Testis (tissue), 3 donors: Measurements from ENCODE around the gene CORO7. TPM values are rescaled to one million over a fixed set of nuclear protein-coding genes. Genes with fewer than 3 reads are reported as not detected.

Experiments
- DNase-seq: peaks from one replicate; pipeline ENCODE4 v3.0.0-alpha.2; 2019
- H3K27ac ChIP-seq, 2 donors: fragments of 200-600 bp; sonication (generic); one replicate each; pipeline ENCODE4 v1.5.1; 2019
- H3K27me3 ChIP-seq: fragments of 200-600 bp; sonication (generic); one replicate; pipeline ENCODE4 v1.5.1; 2019
- H3K36me3 ChIP-seq: fragments of 200-600 bp; sonication (generic); one replicate; pipeline ENCODE4 v1.5.1; 2017; ENCODE audit warnings: low read depth; ENCODE audit errors: missing control alignments
- H3K4me1 ChIP-seq: fragments of 200-600 bp; sonication (generic); one replicate; pipeline ENCODE4 v1.5.1; 2019
- H3K4me3 ChIP-seq, 2 donors: fragments of 200-600 bp; sonication (generic); one replicate each; pipeline ENCODE4 v1.5.1; 2017 to 2019
- H3K9me3 ChIP-seq: fragments of 200-600 bp; sonication (generic); one replicate; pipeline ENCODE4 v1.5.1; 2017
- POLR2A ChIP-seq: fragments of 450-650 bp; IDR thresholded peaks from one replicate; pipeline ENCODE4 v1.6.1; 2017; ENCODE audit warnings: antibody characterized with exemption, mild to moderate bottlenecking, moderate library complexity
- WGBS, 2 donors: methylation state at CpG; one replicate each; pipeline ENCODE4 v1.1.5; 2018; 5-methylcytosine and 5-hydroxymethylcytosine counted together
- intact Hi-C: fragments of 100-400 bp; cut with DNase I; formaldehyde crosslinking; loops from one replicate; pipeline ENCODE4 v1.15.1; 2023; ENCODE audit warnings: low total_unique reads
- polyA plus RNA-seq: library from polyadenylated mRNA; stranded (reverse); fragments of 350-450 nt; fragmentation: Illumina TruSeq; extraction: RNeasy Lipid Tissue Mini Kit (QIAGEN cat#74804); gene quantifications from one replicate; pipeline ENCODE4 v1.2.3, GENCODE V29; 2014; ENCODE audit warnings: low read depth, low replicate concordance; ENCODE audit not compliant: insufficient read depth
- total RNA-seq, 2 donors: library from RNA; depleted of rRNA; stranded (reverse); fragments of >200 nt; gene quantifications; one replicate each; pipeline ENCODE4 v1.2.3, GENCODE V29; 2016
- TF ChIP-seq, protein P1 (sequence below), 3 experiments: fragments of 450-650 bp in 2 of 3; fragments of 200-600 bp in 1 of 3; sonication (generic) in 1 of 3; IDR thresholded peaks; one replicate each; pipeline ENCODE4 v1.5.1; 2016 to 2019; ENCODE audit warnings: antibody characterized with exemption in 3 of 3, mild to moderate bottlenecking in 2 of 3, moderate library complexity in 1 of 3

CORO7 gene
- total and polyA plus RNA-seq, 3 donors from 2014 or later = 71.5 to 147 (median 126) TPM

DNA sequence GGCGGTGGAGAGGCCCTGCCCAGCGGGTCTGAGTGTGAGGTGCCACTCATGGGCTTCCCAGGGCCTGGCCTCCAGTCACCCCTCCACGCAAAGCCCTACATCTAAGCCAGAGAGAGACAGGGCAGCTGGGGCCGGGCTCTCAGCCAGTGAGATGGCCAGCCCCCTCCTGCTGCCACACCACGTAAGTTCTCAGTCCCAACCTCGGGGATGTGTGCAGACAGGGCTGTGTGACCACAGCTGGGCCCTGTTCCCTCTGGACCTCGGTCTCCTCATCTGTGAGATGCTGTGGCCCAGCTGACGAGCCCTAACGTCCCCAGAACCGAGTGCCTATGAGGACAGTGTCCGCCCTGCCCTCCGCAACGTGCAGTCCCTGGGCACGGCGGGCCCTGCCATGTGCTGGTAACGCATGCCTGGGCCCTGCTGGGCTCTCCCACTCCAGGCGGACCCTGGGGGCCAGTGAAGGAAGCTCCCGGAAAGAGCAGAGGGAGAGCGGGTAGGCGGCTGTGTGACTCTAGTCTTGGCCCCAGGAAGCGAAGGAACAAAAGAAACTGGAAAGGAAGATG, 33.5 kb downstream of the CORO7 start:
- 81 to 93% methylated on average over 21 of the region's 21 CpGs for WGBS, 2 donors
- H3K4me1 ChIP-seq = peaks cover 43% of the 10 kb centered on the region
- DNase-seq = no peak
- intact Hi-C loops = no loop called here
- H3K9me3 ChIP-seq = no peaks in the 10 kb centered on the region
- H3K27ac ChIP-seq = no peak overlapping the region
- no peak for TF ChIP-seq POLR2A
- TF ChIP-seq, protein P1, sequence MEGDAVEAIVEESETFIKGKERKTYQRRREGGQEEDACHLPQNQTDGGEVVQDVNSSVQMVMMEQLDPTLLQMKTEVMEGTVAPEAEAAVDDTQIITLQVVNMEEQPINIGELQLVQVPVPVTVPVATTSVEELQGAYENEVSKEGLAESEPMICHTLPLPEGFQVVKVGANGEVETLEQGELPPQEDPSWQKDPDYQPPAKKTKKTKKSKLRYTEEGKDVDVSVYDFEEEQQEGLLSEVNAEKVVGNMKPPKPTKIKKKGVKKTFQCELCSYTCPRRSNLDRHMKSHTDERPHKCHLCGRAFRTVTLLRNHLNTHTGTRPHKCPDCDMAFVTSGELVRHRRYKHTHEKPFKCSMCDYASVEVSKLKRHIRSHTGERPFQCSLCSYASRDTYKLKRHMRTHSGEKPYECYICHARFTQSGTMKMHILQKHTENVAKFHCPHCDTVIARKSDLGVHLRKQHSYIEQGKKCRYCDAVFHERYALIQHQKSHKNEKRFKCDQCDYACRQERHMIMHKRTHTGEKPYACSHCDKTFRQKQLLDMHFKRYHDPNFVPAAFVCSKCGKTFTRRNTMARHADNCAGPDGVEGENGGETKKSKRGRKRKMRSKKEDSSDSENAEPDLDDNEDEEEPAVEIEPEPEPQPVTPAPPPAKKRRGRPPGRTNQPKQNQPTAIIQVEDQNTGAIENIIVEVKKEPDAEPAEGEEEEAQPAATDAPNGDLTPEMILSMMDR (IDR thresholded peaks at IDR 0.05) = no peak
- no peaks in the 10 kb centered on the region for H3K27me3 ChIP-seq
- H3K36me3 ChIP-seq = no peaks in the 10 kb centered on the region
- no peak overlapping the region for H3K4me3 ChIP-seq

DNA sequence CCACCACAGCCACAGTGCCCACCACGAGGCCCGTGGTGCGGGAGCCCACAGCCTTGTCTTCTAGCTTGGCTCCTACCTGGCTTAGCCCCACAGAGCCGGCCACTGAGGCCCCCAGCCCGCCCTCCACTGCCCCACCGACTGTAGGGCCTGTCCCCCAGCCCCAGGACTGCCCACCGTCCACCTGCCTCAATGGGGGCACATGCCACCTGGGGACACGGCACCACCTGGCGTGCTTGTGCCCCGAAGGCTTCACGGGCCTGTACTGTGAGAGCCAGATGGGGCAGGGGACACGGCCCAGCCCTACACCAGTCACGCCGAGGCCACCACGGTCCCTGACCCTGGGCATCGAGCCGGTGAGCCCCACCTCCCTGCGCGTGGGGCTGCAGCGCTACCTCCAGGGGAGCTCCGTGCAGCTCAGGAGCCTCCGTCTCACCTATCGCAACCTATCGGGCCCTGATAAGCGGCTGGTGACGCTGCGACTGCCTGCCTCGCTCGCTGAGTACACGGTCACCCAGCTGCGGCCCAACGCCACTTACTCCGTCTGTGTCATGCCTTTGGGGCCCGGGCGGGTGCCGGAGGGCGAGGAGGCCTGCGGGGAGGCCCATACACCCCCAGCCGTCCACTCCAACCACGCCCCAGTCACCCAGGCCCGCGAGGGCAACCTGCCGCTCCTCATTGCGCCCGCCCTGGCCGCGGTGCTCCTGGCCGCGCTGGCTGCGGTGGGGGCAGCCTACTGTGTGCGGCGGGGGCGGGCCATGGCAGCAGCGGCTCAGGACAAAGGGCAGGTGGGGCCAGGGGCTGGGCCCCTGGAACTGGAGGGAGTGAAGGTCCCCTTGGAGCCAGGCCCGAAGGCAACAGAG, 34.2 kb downstream of the CORO7 start:
- H3K4me1 ChIP-seq = peaks cover 44% of the 10 kb centered on the region
- H3K27ac ChIP-seq = no peak overlapping the region
- TF ChIP-seq, protein P1 (IDR thresholded peaks at IDR 0.05) = no peak
- no peak for TF ChIP-seq POLR2A
- WGBS, 2 donors = 82 to 96% methylated on average over 10 to 53 of the region's 55 CpGs
- H3K27me3 ChIP-seq = no peaks in the 10 kb centered on the region
- H3K9me3 ChIP-seq = no peaks in the 10 kb centered on the region
- intact Hi-C loops = no loop called here
- H3K4me3 ChIP-seq = no peak overlapping the region
- no peak for DNase-seq
- H3K36me3 ChIP-seq = no peaks in the 10 kb centered on the region

GRCh38 chr16:4381072-4381934, 35.1 kb downstream of the CORO7 start:
- Histone ChIP-seq H3K4me1 (peaks cover 44% of the 10 kb centered on the region), H3K36me3 (no peaks in the 10 kb centered on the region), H3K27me3 (no peaks in the 10 kb centered on the region), H3K4me3 (no peak overlapping the region), H3K27ac (no peak overlapping the region), H3K9me3 (no peaks in the 10 kb centered on the region)
- TF ChIP-seq, protein P1 (IDR thresholded peaks at IDR 0.05) = no peak
- no peak for TF ChIP-seq POLR2A
- no peak for DNase-seq
- WGBS, 2 donors = 86 to 95% methylated on average over 25 to 47 of the region's 59 CpGs
- intact Hi-C loops = no loop called here

- Histone ChIP-seq H3K4me1 (peaks cover 48% of the 10 kb centered on the region), H3K9me3 (no peaks in the 10 kb centered on the region), H3K27ac (no peak overlapping the region), H3K4me3 (no peak overlapping the region), H3K36me3 (no peaks in the 10 kb centered on the region), H3K27me3 (no peaks in the 10 kb centered on the region)
- TF ChIP-seq, protein P1 (IDR thresholded peaks at IDR 0.05) = no peak
- no peak for TF ChIP-seq POLR2A
- no peak for DNase-seq
- 60 to 71% methylated on average over 11 to 26 of the region's 26 CpGs for WGBS, 2 donors
- intact Hi-C loops = no loop called here
Measured at GRCh38 chr16:4380119-4381063, 36.0 kb downstream of the CORO7 start.
